H1 (cell line): ENCODE data around the gene HNRNPH2. TPM values are rescaled to one million over a fixed set of nuclear protein-coding genes. Genes with fewer than 3 reads are reported as not detected.

Experiments
- BCL11A ChIP-seq, 2 experiments: IDR thresholded peaks; one replicate each; pipeline ENCODE4 v1.6.1; 2011; ENCODE audit warnings: low read depth in 2 of 2, low read length in 2 of 2, mild to moderate bottlenecking in 2 of 2
- BRCA1 ChIP-seq: IDR thresholded peaks from 2 replicates; pipeline ENCODE4 v1.6.1; 2012; ENCODE audit warnings: low read depth, low read length, improper control_type of control experiment
- CBX5 ChIP-seq: fragments of 300-800, 300-1000 bp; sonication (generic); IDR thresholded peaks from 2 replicates; pipeline ENCODE4 v1.7.1; 2016; ENCODE audit warnings: antibody characterized with exemption, low read length, low read depth
- CHD7 ChIP-seq: fragments of 300-600 bp; sonication (generic); IDR thresholded peaks from 2 replicates; pipeline ENCODE4 v1.7.1; 2012; ENCODE audit warnings: low read length, moderate library complexity, mild to moderate bottlenecking, inconsistent platforms; ENCODE audit not compliant: insufficient replicate concordance
- CTBP2 ChIP-seq: IDR thresholded peaks from 2 replicates; pipeline ENCODE4 v1.7.0; 2011; ENCODE audit warnings: borderline replicate concordance, mild to moderate bottlenecking, moderate library complexity, mixed read lengths, low read length; ENCODE audit not compliant: insufficient read depth, insufficient read length
- NRF1 ChIP-seq: IDR thresholded peaks from 2 replicates; pipeline ENCODE4 v1.6.1; 2011; ENCODE audit warnings: mild to moderate bottlenecking, low read depth, low read length, improper control_type of control experiment
- SRF ChIP-seq: IDR thresholded peaks from 2 replicates; pipeline ENCODE4 v1.6.1; 2011; ENCODE audit warnings: mild to moderate bottlenecking, low read depth, low read length, moderate library complexity
- TAF7 ChIP-seq: optimal IDR thresholded peaks from 2 replicates; pipeline ENCODE3; 2011; ENCODE audit warnings: low read depth, mild to moderate bottlenecking, inconsistent platforms, low read length, moderate library complexity, borderline replicate concordance
- ZNF274 ChIP-seq: IDR thresholded peaks from 2 replicates; pipeline ENCODE4 v1.7.0; 2012; ENCODE audit warnings: low read length, borderline replicate concordance; ENCODE audit errors: extremely low read depth
- polyA plus RNA-seq, 7 experiments: library from polyadenylated mRNA; depleted of rRNA in 3 of 7; stranded (reverse) in 5 of 7; unstranded in 2 of 7; fragments of >200 nt in 5 of 7; fragments of 200-250 nt in 2 of 7; gene quantifications; 1 replicate in 5 of 7; 2 replicates in 1 of 7; 4 replicates in 1 of 7; pipeline versions ENCODE4 v1.2.1 to v1.2.3, GENCODE V29; 2011 to 2013; ENCODE audit warnings: missing spikeins in 2 of 7, mixed read lengths in 2 of 7
- total RNA-seq: library from RNA; stranded (reverse); fragmentation: NEBNext Ultra II Directional; extraction: Animal tissue kit (Norgen Biotek cat#: 25700); gene quantifications from 2 replicates; pipeline ENCODE4 v1.2.1, GENCODE V29; 2021

HNRNPH2 gene
- total and polyA plus RNA-seq, 2 of the 8 experiments (the other 6 are each of a cell fraction or from before 2014, with no cell fraction given): 27.7 to 66.7 TPM

- TF ChIP-seq CHD7 (no peak), TAF7 (no peak), CTBP2 (no peak), ZNF274 (no peak), NRF1 (no peak), CBX5 (no peak), SRF (no peak), BCL11A (IDR thresholded peaks at IDR 0.05; ENCODE audit: low read depth in 2 of 2, low read length in 2 of 2) (no peak), BRCA1 (no peak)
These were observed 9.3 kb upstream of the HNRNPH2 start (continued) for GRCh38 chrX:101398694-101399093.
